Gastroesophageal sphincter (tissue), 3 donors: ENCODE results near the gene ELAVL3.

ENCODE experiments used
- POLR2A ChIP-seq, 2 donors: fragments of 450-650 bp; IDR thresholded peaks; one replicate each; pipeline ENCODE4 v1.6.1; 2017; ENCODE audit warnings: antibody characterized with exemption in 2 of 2, mild to moderate bottlenecking in 2 of 2, moderate library complexity in 1 of 2
- POLR2AphosphoS5 ChIP-seq: sonication (generic); formaldehyde crosslinking; IDR thresholded peaks from one replicate; pipeline ENCODE4 v1.6.1; 2017; ENCODE audit warnings: antibody characterized with exemption
- TF ChIP-seq, protein P1 (sequence below), 4 experiments: fragments of 200-600 bp in 2 of 4; fragments of 450-650 bp in 2 of 4; sonication (generic) in 1 of 4; IDR thresholded peaks; one replicate each; pipeline ENCODE4 v1.5.1; 2017 to 2019; ENCODE audit warnings: antibody characterized with exemption in 4 of 4, mild to moderate bottlenecking in 2 of 4, moderate library complexity in 2 of 4

DNA sequence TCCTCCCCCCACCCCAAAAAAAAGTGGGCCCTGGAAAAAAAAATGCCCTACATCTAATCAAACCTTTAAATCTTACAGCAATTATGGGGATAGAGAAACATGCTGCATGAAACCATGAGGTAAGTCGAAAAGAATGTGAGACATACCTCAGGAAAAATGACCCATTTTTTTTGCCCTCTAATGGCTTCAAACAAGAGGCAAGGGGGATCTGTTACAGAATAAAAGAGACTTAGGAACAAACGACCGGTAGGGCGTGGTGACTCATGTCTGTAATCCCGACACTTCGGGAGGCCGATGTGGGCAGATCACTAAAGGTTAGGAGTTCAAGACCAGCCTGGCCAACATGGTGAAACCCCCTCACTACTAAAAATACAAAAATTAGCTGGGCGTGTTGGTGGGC lies 70.2 kb downstream of the ELAVL3 start:
- TF ChIP-seq, protein P1, sequence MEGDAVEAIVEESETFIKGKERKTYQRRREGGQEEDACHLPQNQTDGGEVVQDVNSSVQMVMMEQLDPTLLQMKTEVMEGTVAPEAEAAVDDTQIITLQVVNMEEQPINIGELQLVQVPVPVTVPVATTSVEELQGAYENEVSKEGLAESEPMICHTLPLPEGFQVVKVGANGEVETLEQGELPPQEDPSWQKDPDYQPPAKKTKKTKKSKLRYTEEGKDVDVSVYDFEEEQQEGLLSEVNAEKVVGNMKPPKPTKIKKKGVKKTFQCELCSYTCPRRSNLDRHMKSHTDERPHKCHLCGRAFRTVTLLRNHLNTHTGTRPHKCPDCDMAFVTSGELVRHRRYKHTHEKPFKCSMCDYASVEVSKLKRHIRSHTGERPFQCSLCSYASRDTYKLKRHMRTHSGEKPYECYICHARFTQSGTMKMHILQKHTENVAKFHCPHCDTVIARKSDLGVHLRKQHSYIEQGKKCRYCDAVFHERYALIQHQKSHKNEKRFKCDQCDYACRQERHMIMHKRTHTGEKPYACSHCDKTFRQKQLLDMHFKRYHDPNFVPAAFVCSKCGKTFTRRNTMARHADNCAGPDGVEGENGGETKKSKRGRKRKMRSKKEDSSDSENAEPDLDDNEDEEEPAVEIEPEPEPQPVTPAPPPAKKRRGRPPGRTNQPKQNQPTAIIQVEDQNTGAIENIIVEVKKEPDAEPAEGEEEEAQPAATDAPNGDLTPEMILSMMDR (IDR thresholded peaks at IDR 0.05): no peak
- TF ChIP-seq POLR2A (IDR thresholded peaks at IDR 0.05): no peak
- no peak for TF ChIP-seq POLR2AphosphoS5
